Activated CD8-positive, alpha-beta memory T cell treated with anti-CD3 and anti-CD28 coated beads for 36 hours (primary cell): ENCODE measurements around the gene PHOX2B. TPM values are rescaled to one million over a fixed set of nuclear protein-coding genes. Genes with fewer than 3 reads are reported as not detected.
"Not testable (repeated sequence)": the region's sequence is repeated elsewhere in the genome, so short reads cannot be mapped to it uniquely, and the experiment has no call there.

Experiments
- CTCF ChIA-PET: fragments of 350-600 bp; sonication (Branson Sonifier 250); formaldehyde crosslinking; loops from one replicate; lab custom pipeline; 2021; ENCODE audit warnings: antibody characterized with exemption; lab: Charles Lee
- POLR2A ChIA-PET: fragments of 350-600 bp; sonication (Branson Sonifier 250); formaldehyde crosslinking; loops from one replicate; lab custom pipeline; 2021; ENCODE audit warnings: antibody characterized with exemption; lab: Charles Lee
- total RNA-seq, 2 experiments: library from RNA; stranded (reverse); gene quantifications; one replicate each; pipeline ENCODE4 v1.2.3, GENCODE V29; 2021

PHOX2B gene
- total RNA-seq, 2 experiments from 2014 or later = not detected

DNA sequence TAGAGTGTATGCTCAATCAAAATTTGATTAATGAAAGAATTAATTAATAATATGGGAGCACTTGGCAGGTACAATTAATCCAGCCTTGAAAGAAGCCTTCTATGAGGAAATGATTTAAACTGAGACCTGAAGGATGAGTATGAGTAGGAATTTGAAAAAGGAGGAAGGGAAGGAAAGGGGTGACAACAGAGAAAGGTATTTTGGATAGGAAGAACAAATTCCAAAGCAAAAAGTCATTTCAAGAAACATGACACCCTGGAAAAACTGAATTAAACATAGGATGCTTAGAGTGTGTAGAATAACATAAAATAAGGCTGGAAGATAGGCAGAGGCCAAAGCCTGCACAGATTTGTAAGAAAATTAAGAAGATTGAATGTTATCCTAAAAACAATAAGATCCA is 29.6 kb downstream of the PHOX2B start:
- CTCF ChIA-PET = no interaction called here

GRCh38 chr4:41715155-41715554 is 33.4 kb downstream of the PHOX2B start:
- ChIA-PET CTCF (no interaction called here), POLR2A (no interaction called here)

More for the DNA sequence above, 29.6 kb downstream of the PHOX2B start:
- POLR2A ChIA-PET = no interaction called here

GRCh38 chr4:41714364-41715000 is 34.0 kb downstream of the PHOX2B start:
- CTCF ChIA-PET = no interaction called here
- POLR2A ChIA-PET = no interaction called here

DNA sequence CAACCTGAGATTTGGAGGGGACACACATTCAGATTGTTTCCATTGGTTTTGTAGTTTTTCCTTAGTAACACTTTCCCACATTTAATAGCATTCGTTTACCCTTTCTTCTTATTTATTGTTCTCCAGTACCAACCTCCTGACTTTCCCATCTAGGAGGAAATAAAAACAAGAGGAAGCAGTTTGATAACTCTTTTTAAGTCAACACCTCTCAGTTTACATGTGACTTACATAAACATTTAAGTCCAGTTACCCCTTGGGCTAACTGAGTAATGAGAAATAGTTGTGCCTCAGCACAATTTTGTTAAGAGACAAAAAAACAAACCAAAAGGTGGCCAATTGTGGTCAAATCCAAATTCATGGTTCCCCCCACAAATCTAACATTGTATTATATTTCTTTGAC is 34.8 kb downstream of the PHOX2B start:
- ChIA-PET POLR2A (no interaction called here), CTCF (no interaction called here)

GRCh38 chr4:41712425-41712824 is 36.1 kb downstream of the PHOX2B start:
- ChIA-PET POLR2A (no interaction called here), CTCF (no interaction called here)

DNA sequence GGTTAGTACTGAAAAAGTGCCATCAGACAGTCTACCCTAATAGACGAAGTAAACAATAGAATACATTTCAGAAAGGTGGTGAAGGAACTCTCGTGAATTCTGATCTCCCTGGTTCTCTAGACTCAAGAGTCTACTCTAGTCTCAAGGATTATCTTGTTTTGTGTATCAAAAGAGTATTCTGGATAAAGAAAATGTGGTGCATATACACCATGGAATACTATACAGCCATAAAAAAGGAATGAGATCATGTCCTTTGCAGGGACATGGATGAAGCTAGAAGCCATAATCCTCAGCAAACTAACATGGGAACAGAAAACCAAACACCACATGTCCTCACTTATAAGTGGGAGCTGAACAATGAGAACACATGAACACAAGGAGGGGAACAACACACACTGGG is 36.9 kb downstream of the PHOX2B start:
- POLR2A ChIA-PET, CTCF ChIA-PET: not testable (repeated sequence)

DNA sequence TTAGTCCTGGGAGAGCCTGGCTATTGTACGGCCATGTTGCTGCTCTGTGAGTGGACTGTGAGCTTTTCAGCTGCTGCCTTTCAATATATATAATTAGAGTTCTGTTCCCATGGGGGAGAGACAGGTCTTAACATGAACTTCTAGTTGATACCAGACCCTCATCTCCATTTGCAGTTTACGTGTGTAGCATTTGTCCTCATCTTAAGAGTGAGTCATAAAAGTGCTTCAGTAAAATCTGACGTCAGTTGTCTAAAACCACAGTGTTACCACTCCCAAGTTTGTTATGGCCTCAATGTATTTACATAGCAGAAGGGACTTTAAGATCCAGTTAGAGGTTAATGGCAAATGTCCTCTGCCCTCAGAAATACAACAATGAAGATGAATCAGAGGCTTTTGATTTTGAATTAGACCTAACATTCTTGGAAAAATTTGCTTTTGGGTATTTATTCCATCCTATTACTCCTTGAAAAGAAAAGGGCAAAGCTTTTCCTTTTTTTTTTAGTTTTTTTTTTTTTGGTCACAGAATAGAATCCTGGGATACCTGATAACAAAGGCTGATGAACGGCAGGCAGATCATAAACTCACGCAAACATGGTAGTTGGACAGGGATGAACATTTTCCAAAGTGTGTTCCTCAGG is 38.6 kb downstream of the PHOX2B start:
- ChIA-PET CTCF (no interaction called here), POLR2A (no interaction called here)

DNA sequence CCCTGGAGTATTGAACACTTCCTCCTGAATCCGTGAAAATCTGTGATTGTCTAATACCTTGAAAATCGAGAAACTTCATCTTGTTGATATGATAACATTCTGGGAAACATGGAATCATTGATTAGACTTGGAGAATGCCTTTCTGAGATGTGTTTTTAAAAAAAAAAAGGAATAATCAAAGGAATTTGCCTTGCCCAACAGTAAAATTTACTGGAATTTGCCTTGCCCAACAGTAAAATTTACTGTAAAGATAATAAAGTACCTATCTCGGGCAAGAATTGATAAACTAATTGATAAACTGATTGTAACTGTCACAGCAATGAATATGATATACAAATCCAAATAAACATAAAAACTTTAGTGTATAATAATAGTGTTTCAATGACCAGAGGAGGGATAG is 44.7 kb downstream of the PHOX2B start:
- ChIA-PET POLR2A (no interaction called here), CTCF (no interaction called here)

- ChIA-PET POLR2A (no interaction called here), CTCF (no interaction called here)
These were observed 45.8 kb downstream of the PHOX2B start for GRCh38 chr4:41702770-41703169.

DNA sequence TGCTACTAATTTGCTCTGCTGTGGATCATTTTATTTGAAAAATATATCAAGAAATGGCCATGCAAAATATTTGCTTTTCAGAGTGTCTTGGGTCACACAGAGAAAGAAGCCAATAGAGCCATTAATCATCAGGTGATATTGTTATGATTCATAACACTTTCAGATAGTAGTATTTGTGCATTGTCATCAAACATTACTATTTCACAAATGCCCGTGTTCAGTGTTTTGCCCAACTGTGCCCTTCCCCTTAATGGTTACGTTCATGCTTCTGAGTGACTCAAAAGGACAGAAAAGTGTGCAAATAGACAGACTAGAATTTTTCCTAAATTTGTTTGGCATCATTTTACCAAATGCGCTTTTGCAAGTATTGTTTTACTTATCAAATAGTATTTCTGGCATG is 46.5 kb downstream of the PHOX2B start:
- ChIA-PET CTCF (no interaction called here), POLR2A (no interaction called here)

- POLR2A ChIA-PET = no interaction called here
- CTCF ChIA-PET = no interaction called here
These were observed 51.8 kb downstream of the PHOX2B start for GRCh38 chr4:41696763-41697162.

DNA sequence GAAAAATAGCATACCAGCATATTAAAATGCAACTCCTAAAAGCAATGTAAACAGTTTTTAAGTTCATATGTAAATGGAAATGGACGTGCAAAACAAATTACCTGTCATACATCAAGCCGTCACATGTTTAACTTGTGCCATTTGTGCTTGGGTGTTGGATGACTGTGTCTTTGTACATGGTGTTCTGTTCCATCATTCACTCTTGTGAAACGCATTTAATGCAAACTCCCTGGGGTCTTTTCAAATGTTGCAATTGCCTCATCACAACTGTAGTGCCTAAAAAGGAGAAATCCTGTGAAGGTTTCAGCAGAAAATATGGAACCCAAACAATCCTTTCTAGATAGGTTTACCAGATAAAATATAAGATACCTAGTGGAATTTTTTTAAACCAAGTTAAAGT is 52.4 kb downstream of the PHOX2B start:
- POLR2A ChIA-PET = no interaction called here
- CTCF ChIA-PET = no interaction called here

Other genes starting within 250 kb of the PHOX2B start
- not detected for gene LIMCH1, start 210.6 kb downstream of the PHOX2B start, total RNA-seq
- 10 to 100 TPM; 94.2 to 95.4 TPM for gene TMEM33, start 186.7 kb upstream of the PHOX2B start, total RNA-seq
- gene DCAF4L1, start 233.0 kb upstream of the PHOX2B start, total RNA-seq = under 1 TPM; 0.25 to 0.36 TPM
- 10 to 100 TPM; 60.5 to 61.4 TPM for gene SLC30A9, start 241.8 kb upstream of the PHOX2B start, total RNA-seq